ENCODE results near the gene XYLT1. TPM values are rescaled to one million over a fixed set of nuclear protein-coding genes. Genes with fewer than 3 reads are reported as not detected.

XYLT1 gene
- total and polyA plus RNA-seq, 9 of the 15 experiments (the other 6 are each of a cell fraction or from before 2014, with no cell fraction given) = 0.03 to 0.09 (median 0.08) TPM; not detected in 6

GRCh38 chr16:17463335-17463734 lies 7.4 kb downstream of the XYLT1 start:
- intact Hi-C loops (cut with micrococcal nuclease) (no loop called here), in situ Hi-C loops (cut with MboI) (no loop called here)
- DNase-seq (ENCODE audit: extremely low read depth in 1 of 4, low spot score in 3 of 4) = no peak
- Histone ChIP-seq H3K4me1 (replicated peaks in 1 of 2; ENCODE audit: control insufficient read depth in 2 of 2, insufficient read depth in 2 of 2, low read length in 2 of 2) (no peaks in the 10 kb centered on the region), H3K27ac (ENCODE audit: extremely low read depth, low read depth, low read length) (no peak overlapping the region), H2AFZ (ENCODE audit: low read depth, low read length) (no peak overlapping the region), H3K36me3 (ENCODE audit: control insufficient read depth, insufficient read depth, low read length) (no peaks in the 10 kb centered on the region), H3K4me3 (no peak overlapping the region), H3K4me2 (ENCODE audit: insufficient read depth, low read length) (no peak overlapping the region), H3K9ac (ENCODE audit: insufficient read depth in 1 of 2, low read depth in 2 of 2, low read length in 2 of 2) (no peak overlapping the region), H3K79me2 (ENCODE audit: control insufficient read depth, insufficient read depth, low read length) (no peaks in the 10 kb centered on the region), H3K9me1 (ENCODE audit: control insufficient read depth, insufficient read depth, low read length) (no peaks in the 10 kb centered on the region), H4K20me1 (replicated peaks; ENCODE audit: control insufficient read depth, insufficient read depth, low read length) (0 out of 2 replicates have a peak, but pooled peaks cover 4% of the 10 kb centered on the region), H3K27me3 (ENCODE audit: control insufficient read depth in 2 of 2, insufficient read depth in 2 of 2, low read length in 2 of 2) (peaks cover 14 to 48% of the 10 kb centered on the region in 2 experiments), H3K9me3 (replicated peaks; ENCODE audit: control insufficient read depth, insufficient read depth, low read depth, low read length) (no peaks in the 10 kb centered on the region)
- WGBS (ENCODE audit: insufficient coverage, low coverage, missing lambda C conversion rate) = 0% methylated on average over 2 of the region's 2 CpGs
- ChIA-PET CTCF (ENCODE audit: low intra/inter-chr PET ratio) (no interaction called here), POLR2A (no interaction called here)
- FAIRE-seq = no peak
- BruUV-seq (replicated peaks) = no TSS peak
- TF ChIP-seq TAF1 (IDR thresholded peaks at IDR 0.05; ENCODE audit: control insufficient read depth, extremely low read depth, insufficient read depth, low read length, severe bottlenecking) = no peak
- TF ChIP-seq, protein P1, sequence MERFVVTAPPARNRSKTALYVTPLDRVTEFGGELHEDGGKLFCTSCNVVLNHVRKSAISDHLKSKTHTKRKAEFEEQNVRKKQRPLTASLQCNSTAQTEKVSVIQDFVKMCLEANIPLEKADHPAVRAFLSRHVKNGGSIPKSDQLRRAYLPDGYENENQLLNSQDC (CRISPR knock-in tag; IDR thresholded peaks at IDR 0.05) = no peak
- no peak for TF ChIP-seq HDAC1 (IDR thresholded peaks at IDR 0.05)
- no peak for TF ChIP-seq CBFA2T3 (IDR thresholded peaks at IDR 0.05)
- no peak for TF ChIP-seq CREBBP (IDR thresholded peaks at IDR 0.05; ENCODE audit: low read depth, low read length)
- no peak for TF ChIP-seq RBM15 (IDR thresholded peaks at IDR 0.05; ENCODE audit: insufficient read depth, low read length)
- no peak for TF ChIP-seq ZNF639 (CRISPR knock-in tag; conservative IDR thresholded peaks at IDR 0.05 in 1 of 2, IDR thresholded peaks at IDR 0.05 in 1 of 2)
- no peak for TF ChIP-seq TEAD1 (CRISPR knock-in tag; IDR thresholded peaks at IDR 0.05)
- TF ChIP-seq HBP1 (CRISPR knock-in tag; IDR thresholded peaks at IDR 0.05) = no peak
- TF ChIP-seq SMARCE1 (IDR thresholded peaks at IDR 0.05) = no peak
- no peak for TF ChIP-seq CXXC5 (CRISPR knock-in tag; IDR thresholded peaks at IDR 0.05)
- TF ChIP-seq PHTF2 (CRISPR knock-in tag; IDR thresholded peaks at IDR 0.05) = no peak
- TF ChIP-seq COPS2 (conservative IDR thresholded peaks at IDR 0.05) = no peak
- TF ChIP-seq ZFP36 (IDR thresholded peaks at IDR 0.05; ENCODE audit: low read depth, low read length, partially characterized antibody) = no peak
- no peak for ATAC-seq

Measured in K562 (cell line).